Measurements from ENCODE around the gene PHF23. TPM values are rescaled to one million over a fixed set of nuclear protein-coding genes. Genes with fewer than 3 reads are reported as not detected.

Gene PHF23
- total and polyA plus RNA-seq, 2 donors = 47.5 to 51.6 TPM

DNA sequence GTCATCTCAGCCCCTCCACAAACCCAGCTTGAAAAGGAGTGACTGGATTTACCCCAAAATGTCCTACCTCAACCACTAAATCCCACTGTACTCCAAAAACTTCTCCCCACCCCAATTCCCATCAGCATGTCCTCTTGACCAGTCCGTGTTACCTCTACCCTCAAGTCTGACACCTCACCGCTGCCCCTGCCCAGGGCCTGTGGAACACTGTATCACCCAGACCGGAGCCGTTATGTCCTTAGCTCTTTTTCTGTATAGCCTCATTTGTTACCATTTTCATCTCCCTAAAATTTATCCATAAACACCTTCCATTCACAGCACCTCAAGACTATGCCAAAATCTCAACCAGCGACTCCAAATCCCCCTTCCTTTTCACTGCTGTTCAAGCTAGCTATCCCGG lies 2.4 kb downstream of the PHF23 start:
- H3K27me3 ChIP-seq (ENCODE audit: control insufficient read depth in 2 of 2, insufficient read depth in 1 of 2, low read length in 1 of 2) = no peaks in the 10 kb centered on the region
- no peak for DNase-seq (ENCODE audit: low read depth in 6 of 9, low spot score in 9 of 9)
- peaks cover 28 to 42% of the 10 kb centered on the region in 2 donors for H3K36me3 ChIP-seq (ENCODE audit: control insufficient read depth in 2 of 2, insufficient read depth in 2 of 2, low read length in 1 of 2)
- H3K27ac ChIP-seq (ENCODE audit: low read depth in 1 of 2, low read length in 1 of 2) = peak overlapping the region; percentile 91 to 97
- peaks cover 41 to 61% of the 10 kb centered on the region in 2 donors for H3K4me1 ChIP-seq (ENCODE audit: control insufficient read depth in 2 of 2, insufficient read depth in 2 of 2, low read length in 2 of 2)
- 97% methylated on average over 6 of the region's 6 CpGs for WGBS
- no peaks in the 10 kb centered on the region for H3K9me3 ChIP-seq (ENCODE audit: control insufficient read depth in 2 of 2, insufficient read depth in 1 of 2, low read length in 1 of 2)
- no peak overlapping the region for H3K4me3 ChIP-seq (ENCODE audit: low read length in 2 of 2)

DNA sequence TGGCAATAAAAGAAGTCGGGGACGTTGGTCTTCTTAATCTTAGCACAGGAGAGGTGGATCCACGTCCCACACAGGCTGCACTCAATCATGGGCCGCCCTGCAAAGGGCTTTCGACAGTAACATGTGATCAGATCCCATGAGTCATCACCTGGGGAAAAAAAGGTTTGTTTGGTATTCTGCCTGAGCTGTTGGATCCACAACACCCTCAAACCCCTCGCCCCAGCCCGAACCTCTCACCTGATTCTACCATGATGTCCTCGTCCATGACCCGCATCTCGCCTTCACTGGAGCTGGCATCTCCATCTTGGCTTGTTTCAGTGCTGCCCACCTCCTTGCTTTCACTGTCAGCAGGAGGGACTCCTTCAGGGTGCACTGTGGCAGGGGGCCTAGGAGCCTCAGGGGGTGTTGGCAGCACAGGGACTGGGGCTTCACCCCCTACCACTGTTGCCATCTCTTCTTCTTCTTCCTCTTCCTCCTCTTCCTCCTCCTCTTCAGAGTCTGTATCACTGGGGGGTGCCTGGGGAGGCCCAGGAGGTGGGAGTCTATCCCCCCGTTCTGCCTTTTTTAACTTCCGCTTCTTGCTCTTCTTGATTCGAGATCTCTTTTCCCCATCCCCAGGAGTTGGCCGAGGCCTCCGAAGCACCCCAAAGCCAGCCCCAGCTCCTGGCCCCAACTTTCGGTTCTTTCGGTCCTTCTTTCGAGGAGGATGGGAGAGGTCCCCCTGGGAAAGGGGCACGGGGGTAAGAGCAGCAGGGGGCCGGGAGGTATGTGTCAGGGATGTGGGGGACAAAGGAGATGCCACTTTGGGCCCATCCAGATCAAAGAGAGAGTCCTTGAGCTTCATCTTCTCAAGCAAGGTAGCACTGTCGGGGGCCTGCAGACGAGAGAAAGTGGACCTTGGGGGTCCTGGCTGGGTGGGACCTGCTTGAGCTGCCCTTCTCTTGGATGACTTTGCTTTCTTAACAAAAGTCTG lies 3.3 kb downstream of the PHF23 start:
- WGBS = 97% methylated on average over 22 of the region's 22 CpGs
- Histone ChIP-seq H3K4me3 (ENCODE audit: low read length in 2 of 2) (no peak overlapping the region), H3K9me3 (ENCODE audit: control insufficient read depth in 2 of 2, insufficient read depth in 1 of 2, low read length in 1 of 2) (no peaks in the 10 kb centered on the region), H3K27me3 (ENCODE audit: control insufficient read depth in 2 of 2, insufficient read depth in 1 of 2, low read length in 1 of 2) (no peaks in the 10 kb centered on the region), H3K4me1 (ENCODE audit: control insufficient read depth in 2 of 2, insufficient read depth in 2 of 2, low read length in 2 of 2) (peaks cover 36 to 52% of the 10 kb centered on the region in 2 donors), H3K36me3 (ENCODE audit: control insufficient read depth in 2 of 2, insufficient read depth in 2 of 2, low read length in 1 of 2) (peaks cover 27 to 38% of the 10 kb centered on the region in 2 donors), H3K27ac (ENCODE audit: low read depth in 1 of 2, low read length in 1 of 2) (peak overlapping the region in 1 of 2 donors; percentile 8)
- no peak for DNase-seq (ENCODE audit: low read depth in 6 of 9, low spot score in 9 of 9)

DNA sequence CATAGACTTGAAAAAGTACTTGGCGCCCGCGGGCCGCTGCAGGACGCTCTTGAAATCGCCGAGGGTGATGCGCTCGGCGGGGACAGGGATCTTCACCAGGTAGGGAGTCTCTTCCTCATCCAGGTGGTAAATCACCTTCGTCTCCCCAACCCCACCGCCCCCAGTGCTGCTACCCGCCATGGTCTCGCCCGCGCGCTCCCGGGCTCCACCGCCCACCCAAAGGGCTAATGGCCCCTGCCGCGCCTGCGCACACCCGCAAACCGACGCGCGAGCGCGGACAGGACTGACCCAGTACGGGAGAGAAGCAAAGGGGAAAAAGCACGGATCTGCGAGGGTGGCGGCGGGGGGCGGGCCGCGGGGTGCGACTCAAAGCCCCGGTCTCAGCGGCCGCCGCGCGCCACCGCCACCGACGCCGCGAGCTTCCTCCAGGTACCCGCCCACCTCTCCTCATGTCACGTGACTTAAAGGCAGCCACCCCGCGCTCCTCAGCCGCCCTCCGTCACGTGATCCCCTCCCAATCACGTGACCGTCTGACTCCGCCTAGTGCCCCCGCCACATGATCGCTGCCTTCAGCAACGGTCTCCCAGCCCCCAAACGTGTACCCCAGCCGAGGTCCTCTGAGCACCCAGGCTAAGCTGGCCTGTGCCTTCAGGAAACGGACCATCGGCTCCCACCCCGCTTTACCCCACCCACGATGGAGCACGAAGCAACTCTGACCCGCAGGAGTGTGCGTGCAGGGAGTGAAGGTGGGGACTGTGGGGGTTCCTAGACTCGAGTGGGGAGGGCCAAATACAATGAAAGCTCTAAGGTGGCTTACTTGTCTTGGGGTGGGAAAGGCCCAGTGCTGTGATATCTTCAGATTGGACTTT lies 4.9 kb downstream of the PHF23 start, which contains the start of gene DVL2:
TSS of gene DVL2 (minus strand) at position 435 of the 869 bp plus-strand sequence. CDS start at position 180, 255 bp downstream.
- peak within 1 kb of the TSS; percentile 72 to 91 for H3K27ac ChIP-seq (ENCODE audit: low read depth in 1 of 2, low read length in 1 of 2)
- under 1% methylated on average over 72 of the region's 72 CpGs for WGBS
- H3K4me1 ChIP-seq (ENCODE audit: control insufficient read depth in 2 of 2, insufficient read depth in 2 of 2, low read length in 2 of 2) = peaks cover 29 to 42% of the 10 kb centered on the region in 2 donors
- H3K4me3 ChIP-seq (ENCODE audit: low read length in 2 of 2) = peak within 1 kb of the TSS; percentile 87 to 91
- H3K27me3 ChIP-seq (ENCODE audit: control insufficient read depth in 2 of 2, insufficient read depth in 1 of 2, low read length in 1 of 2) = no peaks in the 10 kb centered on the region
- peaks cover 31 to 45% of the 10 kb centered on the region in 2 donors for H3K36me3 ChIP-seq (ENCODE audit: control insufficient read depth in 2 of 2, insufficient read depth in 2 of 2, low read length in 1 of 2)
- DNase-seq (ENCODE audit: low read depth in 6 of 9, low spot score in 9 of 9) = peak in 8 of 9 donors; percentile 88 to 97 (median 95)
- H3K9me3 ChIP-seq (ENCODE audit: control insufficient read depth in 2 of 2, insufficient read depth in 1 of 2, low read length in 1 of 2) = no peaks in the 10 kb centered on the region

DNA sequence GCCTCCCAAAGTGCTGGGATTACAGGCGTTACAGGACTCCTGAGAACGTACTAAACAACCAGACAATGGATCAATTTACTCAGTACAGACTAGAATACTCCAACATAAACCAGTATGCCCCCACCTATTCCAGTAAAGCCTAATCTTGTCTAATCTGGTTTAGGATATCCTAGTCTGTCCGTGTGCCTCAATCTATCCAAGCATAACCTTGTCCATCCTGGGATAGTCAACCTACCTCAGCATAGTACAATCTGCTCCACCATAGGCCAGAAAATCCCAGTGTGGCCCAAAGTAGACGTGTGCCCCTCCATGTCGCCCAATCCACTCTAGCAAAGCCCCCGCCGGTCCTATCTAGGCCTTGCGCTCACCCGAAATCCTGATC lies 5.6 kb downstream of the PHF23 start:
- DNase-seq (ENCODE audit: low read depth in 6 of 9, low spot score in 9 of 9) = no peak
- H3K4me3 ChIP-seq (ENCODE audit: low read length in 2 of 2) = peak overlapping the region; percentile 87 to 91
- H3K27ac ChIP-seq (ENCODE audit: low read depth in 1 of 2, low read length in 1 of 2) = peak overlapping the region; percentile 72 to 91
- H3K9me3 ChIP-seq (ENCODE audit: control insufficient read depth in 2 of 2, insufficient read depth in 1 of 2, low read length in 1 of 2) = no peaks in the 10 kb centered on the region
- H3K4me1 ChIP-seq (ENCODE audit: control insufficient read depth in 2 of 2, insufficient read depth in 2 of 2, low read length in 2 of 2) = peaks cover 29 to 42% of the 10 kb centered on the region in 2 donors
- H3K36me3 ChIP-seq (ENCODE audit: control insufficient read depth in 2 of 2, insufficient read depth in 2 of 2, low read length in 1 of 2) = peaks cover 38 to 51% of the 10 kb centered on the region in 2 donors
- WGBS = 5% methylated on average over 9 of the region's 9 CpGs
- no peaks in the 10 kb centered on the region for H3K27me3 ChIP-seq (ENCODE audit: control insufficient read depth in 2 of 2, insufficient read depth in 1 of 2, low read length in 1 of 2)

DNA sequence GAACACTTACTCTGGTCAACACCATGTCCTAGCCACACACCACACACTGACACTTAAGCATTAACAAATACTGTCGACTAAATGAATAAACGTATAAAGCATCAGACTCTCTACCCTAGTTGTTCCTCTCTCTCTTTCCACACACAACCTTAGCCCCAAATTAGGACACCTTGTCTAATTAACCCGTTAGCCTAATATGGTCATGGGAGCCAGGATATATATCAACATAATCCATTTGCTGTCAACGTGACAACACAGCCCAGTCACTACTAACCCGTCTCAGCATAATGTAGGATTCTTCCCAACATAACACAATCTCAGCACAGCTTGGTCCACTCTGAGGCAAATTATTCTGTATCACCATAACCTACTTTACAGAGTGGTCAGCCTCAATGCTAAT lies 7.1 kb downstream of the PHF23 start:
- WGBS = 94% methylated on average over 5 of the region's 5 CpGs
- Histone ChIP-seq H3K27ac (ENCODE audit: low read depth in 1 of 2, low read length in 1 of 2) (no peak overlapping the region), H3K4me3 (ENCODE audit: low read length in 2 of 2) (no peak overlapping the region), H3K9me3 (ENCODE audit: control insufficient read depth in 2 of 2, insufficient read depth in 1 of 2, low read length in 1 of 2) (no peaks in the 10 kb centered on the region), H3K27me3 (ENCODE audit: control insufficient read depth in 2 of 2, insufficient read depth in 1 of 2, low read length in 1 of 2) (no peaks in the 10 kb centered on the region), H3K4me1 (ENCODE audit: control insufficient read depth in 2 of 2, insufficient read depth in 2 of 2, low read length in 2 of 2) (peaks cover 25 to 36% of the 10 kb centered on the region in 2 donors), H3K36me3 (ENCODE audit: control insufficient read depth in 2 of 2, insufficient read depth in 2 of 2, low read length in 1 of 2) (peaks cover 53 to 61% of the 10 kb centered on the region in 2 donors)
- DNase-seq (ENCODE audit: low read depth in 6 of 9, low spot score in 9 of 9) = no peak

DNA sequence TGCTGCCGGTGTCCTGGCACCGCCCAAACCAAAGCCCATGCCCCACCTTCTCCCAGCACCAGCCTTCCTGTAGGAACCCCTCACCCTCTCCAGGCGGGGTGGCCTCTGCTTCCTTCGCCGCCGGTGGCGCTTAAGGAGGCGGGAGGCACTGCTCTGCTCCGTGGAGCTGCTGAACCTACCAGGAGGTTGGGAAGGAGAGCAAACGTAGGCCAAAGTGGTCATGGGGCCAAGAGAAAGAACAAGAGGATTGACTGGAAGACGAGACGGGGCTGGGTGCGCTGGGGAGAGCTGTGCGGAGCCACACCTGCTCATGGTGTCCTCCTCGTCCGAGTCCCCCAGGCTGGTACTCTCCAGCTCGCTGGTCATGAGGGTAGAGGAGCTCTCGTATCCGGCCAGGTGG lies 9.8 kb downstream of the PHF23 start:
- H3K4me1 ChIP-seq (ENCODE audit: control insufficient read depth in 2 of 2, insufficient read depth in 2 of 2, low read length in 2 of 2) = peaks cover 16% of the 10 kb centered on the region in 2 donors
- WGBS = 97% methylated on average over 19 of the region's 19 CpGs
- H3K4me3 ChIP-seq (ENCODE audit: low read length in 2 of 2) = no peak overlapping the region
- H3K9me3 ChIP-seq (ENCODE audit: control insufficient read depth in 2 of 2, insufficient read depth in 1 of 2, low read length in 1 of 2) = no peaks in the 10 kb centered on the region
- no peak overlapping the region for H3K27ac ChIP-seq (ENCODE audit: low read depth in 1 of 2, low read length in 1 of 2)
- no peak for DNase-seq (ENCODE audit: low read depth in 6 of 9, low spot score in 9 of 9)
- H3K36me3 ChIP-seq (ENCODE audit: control insufficient read depth in 2 of 2, insufficient read depth in 2 of 2, low read length in 1 of 2) = peaks cover 61 to 63% of the 10 kb centered on the region in 2 donors
- no peaks in the 10 kb centered on the region for H3K27me3 ChIP-seq (ENCODE audit: control insufficient read depth in 2 of 2, insufficient read depth in 1 of 2, low read length in 1 of 2)

DNA sequence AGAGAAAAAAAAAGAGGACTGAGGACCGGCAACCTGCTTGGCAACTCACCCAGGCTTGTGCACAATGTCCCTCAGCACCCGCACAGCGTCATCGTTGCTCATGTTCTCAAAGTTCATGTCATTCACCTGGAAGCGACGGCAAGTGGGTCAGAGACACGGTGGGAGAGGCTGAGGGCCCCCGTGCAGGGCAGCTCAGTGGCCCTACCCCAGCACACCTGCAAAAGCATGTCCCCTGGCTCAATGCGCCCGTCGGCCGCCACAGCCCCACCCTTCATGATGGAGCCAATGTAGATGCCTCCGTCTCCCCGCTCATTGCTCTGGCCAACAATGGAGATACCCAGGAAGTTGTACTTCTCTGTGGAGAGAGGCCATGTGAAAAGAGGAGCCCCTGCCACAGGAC lies 10.3 kb downstream of the PHF23 start:
- no peak for DNase-seq (ENCODE audit: low read depth in 6 of 9, low spot score in 9 of 9)
- WGBS = over 99% methylated on average over 14 of the region's 14 CpGs
- Histone ChIP-seq H3K4me3 (ENCODE audit: low read length in 2 of 2) (no peak overlapping the region), H3K27ac (ENCODE audit: low read depth in 1 of 2, low read length in 1 of 2) (no peak overlapping the region), H3K27me3 (ENCODE audit: control insufficient read depth in 2 of 2, insufficient read depth in 1 of 2, low read length in 1 of 2) (no peaks in the 10 kb centered on the region), H3K4me1 (ENCODE audit: control insufficient read depth in 2 of 2, insufficient read depth in 2 of 2, low read length in 2 of 2) (peaks cover 15 to 16% of the 10 kb centered on the region in 2 donors), H3K9me3 (ENCODE audit: control insufficient read depth in 2 of 2, insufficient read depth in 1 of 2, low read length in 1 of 2) (no peaks in the 10 kb centered on the region), H3K36me3 (ENCODE audit: control insufficient read depth in 2 of 2, insufficient read depth in 2 of 2, low read length in 1 of 2) (peaks cover 67 to 68% of the 10 kb centered on the region in 2 donors)

DNA sequence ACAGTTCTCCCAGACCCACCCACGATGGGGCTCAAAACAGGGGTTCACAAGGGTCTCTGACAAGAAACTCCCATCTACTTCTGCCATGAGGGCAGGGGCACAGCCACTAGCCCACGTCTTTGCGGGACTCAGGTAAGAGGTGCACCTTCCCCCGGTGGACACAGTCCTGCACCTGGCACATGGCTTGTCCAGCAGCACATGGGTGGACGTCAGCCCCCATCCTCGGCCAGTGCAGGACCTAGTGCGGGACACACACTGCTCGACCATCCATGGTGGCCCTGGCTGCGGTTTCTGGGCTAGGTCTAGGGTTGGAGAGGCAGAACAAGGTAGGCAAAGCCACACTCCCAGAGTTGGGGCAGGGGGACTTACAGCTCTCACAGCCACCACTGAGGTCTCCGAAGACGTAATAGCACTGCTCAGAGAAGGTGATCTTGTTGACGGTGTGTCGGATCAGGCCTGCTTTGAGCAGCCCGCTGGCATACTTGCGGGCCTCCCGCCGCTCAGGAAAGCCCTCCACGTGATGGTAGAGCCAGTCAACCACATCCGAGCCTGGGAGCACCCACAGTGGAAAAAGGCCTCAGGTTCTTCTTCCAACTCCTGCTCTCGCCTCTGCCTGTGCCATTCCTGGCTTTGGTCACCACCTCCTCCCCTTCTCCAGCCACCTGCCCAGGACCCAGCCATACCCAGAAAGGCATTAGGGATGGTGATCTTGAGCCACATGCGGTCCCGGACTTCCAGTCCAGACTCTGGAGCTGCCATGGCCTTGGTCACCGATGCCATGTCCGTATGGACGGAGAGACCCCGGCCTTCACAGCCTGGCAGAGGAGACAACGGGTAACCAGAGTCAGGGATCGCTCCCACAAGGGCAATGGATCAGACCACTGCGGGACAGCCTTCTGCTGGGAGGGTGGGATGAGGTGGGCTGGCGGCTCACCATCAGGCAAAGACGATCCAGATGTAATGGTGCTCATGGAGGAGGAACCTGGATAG lies 12.2 kb downstream of the PHF23 start:
- Histone ChIP-seq H3K36me3 (ENCODE audit: control insufficient read depth in 2 of 2, insufficient read depth in 2 of 2, low read length in 1 of 2) (peaks cover 86 to 87% of the 10 kb centered on the region in 2 donors), H3K4me3 (ENCODE audit: low read length in 2 of 2) (no peak overlapping the region), H3K27ac (ENCODE audit: low read depth in 1 of 2, low read length in 1 of 2) (peak overlapping the region in 1 of 2 donors; percentile 25), H3K4me1 (ENCODE audit: control insufficient read depth in 2 of 2, insufficient read depth in 2 of 2, low read length in 2 of 2) (peaks cover 1 to 3% of the 10 kb centered on the region in 2 donors), H3K9me3 (ENCODE audit: control insufficient read depth in 2 of 2, insufficient read depth in 1 of 2, low read length in 1 of 2) (no peaks in the 10 kb centered on the region), H3K27me3 (ENCODE audit: control insufficient read depth in 2 of 2, insufficient read depth in 1 of 2, low read length in 1 of 2) (no peaks in the 10 kb centered on the region)
- DNase-seq (ENCODE audit: low read depth in 6 of 9, low spot score in 9 of 9) = no peak
- 98% methylated on average over 31 of the region's 31 CpGs for WGBS

Measured in thymus (tissue), 11 donors.